Stimulated activated CD4-positive, alpha-beta T cell treated with anti-CD3 and anti-CD28 coated beads, Interleukin-15, amount 100 ng/mL, for 24 hours (primary cell): ENCODE results near the gene ROBO4.

Source experiments
- DNase-seq: peaks from one replicate; pipeline ENCODE4 v3.0.0-alpha.2; 2020

The ROBO4 gene

DNA sequence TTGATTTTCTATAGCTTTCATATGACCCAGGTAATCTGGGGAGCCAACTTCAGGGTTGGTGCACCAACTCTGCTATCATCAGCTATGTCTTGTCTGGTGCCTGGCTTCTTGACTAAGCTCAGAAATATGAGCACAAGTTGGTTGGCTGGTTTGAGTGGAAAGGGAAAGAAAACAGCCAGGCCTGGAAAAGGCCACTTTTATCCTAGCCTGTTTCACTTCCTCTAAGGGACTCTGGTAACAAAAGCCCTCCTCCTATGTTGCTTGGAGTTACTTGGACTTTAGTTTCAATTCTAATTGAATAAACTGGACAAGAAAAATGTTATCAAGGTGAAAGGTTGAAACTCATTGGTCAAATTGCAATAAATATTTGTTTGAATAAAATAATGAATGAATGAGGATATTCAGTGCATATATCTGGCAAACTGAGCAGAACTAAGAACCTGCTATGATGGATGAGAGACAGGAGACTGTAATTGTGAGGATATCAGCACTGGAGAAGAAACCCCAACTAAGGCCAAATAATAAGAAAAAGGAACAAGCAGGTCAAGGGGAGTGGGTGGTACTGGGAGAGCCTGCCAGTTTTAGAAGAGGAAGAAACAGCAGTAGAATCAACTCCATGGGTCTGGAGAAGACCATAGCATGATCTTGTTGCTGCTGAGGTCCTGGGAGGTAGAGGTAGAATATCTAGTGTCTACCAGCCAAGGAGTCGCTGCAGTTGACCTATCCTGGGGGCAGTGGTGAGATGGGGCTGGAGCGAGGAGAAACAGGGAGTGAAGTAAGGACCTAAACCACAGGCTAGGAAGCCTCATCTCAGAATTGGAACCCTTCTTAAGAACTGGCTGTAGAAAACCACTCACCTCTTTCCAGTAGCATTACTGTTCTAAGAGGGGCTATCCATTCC is 8.2 kb downstream of the ROBO4 start:
- no peak for DNase-seq

DNA sequence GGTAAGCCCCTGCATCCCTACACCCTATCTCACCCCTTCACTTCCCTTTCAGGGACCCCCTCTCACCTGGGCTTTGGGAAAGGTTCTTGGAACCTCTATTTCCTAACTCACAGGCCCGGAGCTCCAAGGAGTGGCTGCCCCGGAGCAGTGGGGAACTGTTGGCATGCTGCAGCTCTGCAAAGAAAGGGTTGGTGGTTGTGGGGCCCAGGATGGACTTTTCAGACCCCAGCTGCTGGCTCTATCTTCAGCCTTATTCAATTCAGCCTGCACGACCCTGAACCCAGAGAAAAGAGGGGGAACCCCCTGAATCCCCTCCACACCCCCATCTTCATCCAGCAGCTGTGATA is 10.0 kb downstream of the ROBO4 start:
- no peak for DNase-seq

DNA sequence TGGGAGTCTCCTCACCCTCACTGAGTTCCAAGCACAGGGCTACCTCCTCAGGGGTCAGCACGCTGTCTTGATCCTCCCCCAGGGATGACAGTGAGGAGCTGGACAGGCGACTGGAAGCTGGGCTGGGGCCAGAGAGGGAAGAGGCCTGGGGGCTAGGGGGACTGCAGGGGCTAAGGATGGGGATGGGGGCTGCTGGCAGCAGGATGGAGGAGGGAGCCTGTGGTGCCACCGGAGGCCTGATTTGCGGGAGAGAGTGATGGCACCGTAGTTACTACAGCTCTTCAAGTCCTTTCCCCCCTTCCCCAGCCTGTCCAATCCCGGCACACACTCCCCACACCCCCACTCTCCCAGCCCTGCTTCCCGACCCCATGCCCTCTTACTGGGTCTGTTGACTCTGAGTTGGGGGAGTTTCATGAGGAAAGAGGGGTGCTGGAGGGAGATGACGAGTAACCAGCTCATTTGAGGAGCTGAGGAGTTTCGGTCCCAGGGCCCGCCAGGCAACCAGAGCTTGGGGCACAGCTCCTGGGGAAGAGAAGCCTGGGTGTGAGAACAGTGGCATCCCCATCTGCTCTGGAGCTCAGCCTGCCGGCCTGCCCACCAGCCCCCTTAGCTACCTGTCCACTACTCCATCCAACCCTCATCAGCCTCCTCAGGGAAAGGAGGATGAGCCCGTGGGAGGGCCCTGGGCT is 10.5 kb downstream of the ROBO4 start:
- DNase-seq, result no peak

DNA sequence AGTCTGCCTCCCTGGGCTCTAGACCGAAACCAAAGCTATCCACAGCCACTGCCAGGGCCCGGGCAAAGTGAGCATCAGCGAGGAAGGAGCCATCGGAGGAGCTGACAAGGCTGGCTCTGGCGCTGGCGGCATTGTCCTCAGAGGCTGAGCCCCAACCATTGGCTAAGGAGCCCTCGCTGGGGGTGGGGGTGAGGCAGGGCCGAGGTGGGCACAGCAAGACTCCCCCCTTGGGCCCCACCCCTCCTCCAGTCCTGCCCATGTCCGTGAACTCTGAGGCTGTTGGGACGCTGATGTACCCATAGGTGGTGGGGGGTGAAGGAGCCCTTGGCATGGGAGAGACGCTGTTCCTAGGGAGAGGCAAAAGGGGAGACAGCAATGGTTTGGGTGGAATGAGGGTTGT is 11.2 kb downstream of the ROBO4 start:
- no peak for DNase-seq

DNA sequence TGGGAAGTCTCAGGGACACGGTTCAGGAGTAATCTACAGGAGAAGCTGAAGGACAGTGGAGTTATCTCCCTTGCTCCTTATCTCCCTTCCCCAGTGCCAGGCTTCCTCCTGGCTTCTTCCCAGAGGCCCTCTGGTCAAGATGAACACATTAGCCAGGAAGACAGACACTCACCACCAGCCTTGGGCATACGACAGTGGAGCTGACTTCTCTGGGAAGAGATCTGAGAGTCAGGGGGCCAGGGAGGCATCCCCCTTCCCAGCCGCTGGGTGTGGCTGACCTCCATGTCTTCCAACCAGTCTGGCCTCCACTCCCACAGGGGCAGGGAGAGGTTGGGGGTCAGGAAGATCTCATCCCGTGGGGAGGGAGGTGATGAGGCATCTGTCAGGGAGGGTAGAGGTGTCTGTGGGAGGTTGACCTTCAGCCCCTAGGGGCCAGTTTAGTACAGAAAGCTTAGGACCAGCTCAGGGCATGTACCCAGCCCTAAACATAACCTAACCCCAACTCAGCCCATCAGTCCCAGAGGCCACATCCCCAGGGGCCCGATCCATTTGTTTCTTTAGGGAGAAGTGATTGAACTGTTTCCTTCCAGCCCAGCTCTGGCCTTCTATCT is 12.7 kb downstream of the ROBO4 start:
- no peak for DNase-seq

DNA sequence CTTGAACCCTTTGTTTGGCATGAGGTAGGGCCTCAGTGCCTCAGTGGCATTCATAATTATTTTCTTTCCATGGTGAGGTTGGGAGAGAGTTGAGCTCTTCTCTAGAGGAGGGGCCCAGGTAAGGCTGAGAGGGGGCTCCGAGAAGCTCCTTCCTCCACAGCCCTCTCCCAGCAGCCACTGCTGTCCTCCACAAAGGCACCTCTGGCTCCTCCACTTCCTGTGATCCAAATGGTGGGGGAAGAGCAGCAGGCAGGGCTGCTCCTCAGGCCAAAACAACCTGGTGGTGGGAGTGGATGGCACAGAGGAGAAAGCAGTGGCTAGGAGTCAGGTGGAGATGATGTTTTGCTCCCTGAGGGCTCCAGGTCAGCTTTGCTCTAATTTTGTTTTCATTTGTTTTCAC is 13.3 kb downstream of the ROBO4 start:
- no peak for DNase-seq

DNA sequence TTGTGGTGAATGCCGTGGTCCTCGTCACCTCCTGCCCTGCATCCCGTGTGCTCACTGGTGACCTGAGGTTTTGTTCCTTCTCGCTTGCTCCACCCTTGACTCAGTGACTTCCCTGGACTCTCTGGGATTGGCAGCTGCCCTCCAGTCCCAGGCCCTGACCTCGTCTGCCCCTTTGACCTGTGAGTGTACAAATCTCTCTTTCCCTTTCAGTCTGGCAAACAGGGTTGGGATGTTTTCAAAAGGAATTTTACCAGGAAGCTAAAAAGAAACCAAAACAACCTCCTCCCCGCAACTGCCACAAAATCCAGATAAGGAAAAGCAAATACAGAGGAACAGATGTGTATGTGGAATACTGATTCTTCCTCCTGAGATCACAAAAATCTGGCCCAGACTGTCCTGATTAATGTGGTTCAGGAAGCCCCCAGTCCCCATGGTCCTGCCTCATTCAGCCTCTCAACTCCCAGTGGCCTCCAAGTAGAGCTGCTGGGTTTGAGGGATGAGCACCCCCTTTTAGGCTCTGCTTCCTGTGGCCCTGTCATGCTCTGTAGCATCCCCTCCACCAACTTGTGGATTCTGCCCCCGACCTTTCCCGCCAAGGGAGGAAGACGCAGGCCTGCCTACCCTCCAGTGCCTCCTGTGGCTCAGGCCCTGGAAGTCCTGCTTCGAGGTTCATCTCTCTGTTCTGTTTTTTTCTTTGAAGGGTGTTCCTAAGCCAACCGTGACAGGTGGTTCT is 15.2 kb downstream of the ROBO4 start:
- no peak for DNase-seq

DNA sequence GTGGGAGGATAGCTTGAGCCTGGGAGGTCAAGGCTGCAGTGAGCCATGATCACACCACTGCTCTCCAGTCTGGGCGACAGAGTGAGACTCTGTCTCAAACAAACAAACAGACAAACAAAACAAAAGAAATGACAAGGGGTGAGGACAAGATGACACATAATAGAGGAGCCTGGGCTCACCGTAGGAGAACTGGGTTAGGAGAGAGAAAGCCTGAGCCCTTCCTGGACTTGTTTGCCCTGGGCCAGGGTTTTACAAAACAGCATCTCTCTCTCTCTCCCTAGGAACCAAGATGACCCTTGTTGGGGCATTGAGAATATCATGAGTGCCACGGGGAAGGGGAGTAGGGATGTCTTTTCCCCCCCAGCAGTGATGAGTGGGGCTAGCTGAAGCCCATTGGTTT is 16.7 kb downstream of the ROBO4 start:
- DNase-seq, result no peak

DNA sequence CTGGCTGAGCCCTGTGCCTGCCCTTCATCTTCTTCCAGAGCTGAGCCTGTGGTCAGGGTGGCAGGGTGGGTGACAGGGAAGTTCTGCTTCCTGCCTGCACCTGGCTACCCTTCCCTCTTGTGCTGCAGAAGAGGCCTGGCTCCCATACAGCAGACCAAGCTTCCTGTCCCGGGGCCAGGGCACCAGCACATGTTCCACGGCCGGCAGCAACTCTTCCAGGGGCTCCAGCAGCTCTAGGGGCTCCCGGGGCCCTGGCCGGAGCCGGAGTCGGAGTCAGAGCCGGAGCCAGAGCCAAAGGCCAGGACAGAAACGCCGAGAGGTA is 17.4 kb downstream of the ROBO4 start:
- no peak for DNase-seq

DNA sequence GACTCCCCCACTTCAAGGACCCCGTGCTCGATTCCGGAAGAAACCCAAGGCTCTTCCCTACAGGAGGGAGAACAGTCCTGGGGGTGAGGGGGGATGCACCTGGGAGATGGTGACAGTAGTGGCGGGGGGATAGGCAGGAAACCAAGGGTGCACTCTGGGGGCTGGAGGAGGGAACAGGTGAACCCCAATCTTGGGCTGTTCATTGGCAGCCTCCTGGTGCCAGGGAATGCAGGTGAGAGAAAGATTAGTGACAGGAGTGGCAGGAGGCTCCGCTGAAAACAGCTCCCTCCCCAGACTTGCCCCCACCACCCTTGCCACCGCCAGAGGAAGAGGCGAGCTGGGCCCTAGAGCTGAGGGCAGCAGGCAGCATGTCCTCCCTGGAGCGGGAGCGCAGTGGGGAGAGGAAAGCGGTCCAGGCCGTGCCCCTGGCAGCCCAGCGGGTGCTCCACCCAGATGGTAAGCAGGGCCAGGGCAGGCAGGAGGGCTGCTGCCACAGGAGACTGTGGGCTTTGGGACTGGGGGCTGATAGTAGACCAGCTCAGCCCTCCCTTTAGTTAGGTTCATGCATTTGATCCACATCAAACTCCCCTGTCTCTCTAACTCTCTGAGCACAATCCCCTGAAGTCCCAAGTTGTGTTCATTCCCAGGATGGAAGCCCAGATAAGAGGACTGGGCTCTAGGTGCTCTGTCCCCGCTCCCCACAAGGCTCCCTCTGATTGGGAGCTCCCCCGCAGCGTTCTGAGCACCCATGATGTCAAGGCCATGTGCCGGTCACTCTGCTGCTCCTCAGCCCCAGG is 18.0 kb downstream of the ROBO4 start:
- DNase-seq, result no peak

DNA sequence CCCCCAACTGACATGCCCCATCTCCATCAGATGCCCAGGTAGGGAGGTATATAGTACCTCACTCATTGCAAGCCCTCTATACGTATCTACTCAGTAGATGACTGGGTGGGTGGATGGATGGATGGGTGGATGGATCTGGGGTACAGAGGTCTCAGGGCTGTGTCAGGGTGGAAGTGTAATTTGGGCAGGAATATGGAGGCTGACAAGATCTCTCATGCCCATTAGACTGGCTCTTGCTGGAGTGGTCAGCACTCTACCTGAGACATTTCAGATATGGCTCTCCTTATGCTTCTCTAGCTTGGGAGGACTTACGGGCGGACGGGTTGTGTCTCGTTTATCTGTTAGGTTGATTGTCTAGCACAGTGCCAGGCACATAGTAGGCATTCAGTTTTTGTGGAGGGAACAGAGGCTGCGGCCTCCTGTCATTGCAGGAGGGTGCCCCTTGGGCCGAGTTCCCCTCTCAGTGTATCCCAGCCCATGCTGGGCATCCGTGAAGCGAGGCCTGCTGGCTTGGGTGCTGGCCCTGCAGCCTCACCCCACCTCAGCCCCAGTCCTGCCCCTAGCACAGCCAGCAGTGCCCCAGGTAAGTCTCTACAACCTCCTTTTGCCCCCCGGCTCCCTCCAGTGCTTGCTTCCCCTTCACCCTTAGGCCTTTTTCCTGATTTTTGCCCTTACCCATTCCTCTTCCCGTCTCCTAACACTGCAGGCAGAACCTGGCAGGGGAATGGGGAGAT is 18.7 kb downstream of the ROBO4 start:
- no peak for DNase-seq

DNA sequence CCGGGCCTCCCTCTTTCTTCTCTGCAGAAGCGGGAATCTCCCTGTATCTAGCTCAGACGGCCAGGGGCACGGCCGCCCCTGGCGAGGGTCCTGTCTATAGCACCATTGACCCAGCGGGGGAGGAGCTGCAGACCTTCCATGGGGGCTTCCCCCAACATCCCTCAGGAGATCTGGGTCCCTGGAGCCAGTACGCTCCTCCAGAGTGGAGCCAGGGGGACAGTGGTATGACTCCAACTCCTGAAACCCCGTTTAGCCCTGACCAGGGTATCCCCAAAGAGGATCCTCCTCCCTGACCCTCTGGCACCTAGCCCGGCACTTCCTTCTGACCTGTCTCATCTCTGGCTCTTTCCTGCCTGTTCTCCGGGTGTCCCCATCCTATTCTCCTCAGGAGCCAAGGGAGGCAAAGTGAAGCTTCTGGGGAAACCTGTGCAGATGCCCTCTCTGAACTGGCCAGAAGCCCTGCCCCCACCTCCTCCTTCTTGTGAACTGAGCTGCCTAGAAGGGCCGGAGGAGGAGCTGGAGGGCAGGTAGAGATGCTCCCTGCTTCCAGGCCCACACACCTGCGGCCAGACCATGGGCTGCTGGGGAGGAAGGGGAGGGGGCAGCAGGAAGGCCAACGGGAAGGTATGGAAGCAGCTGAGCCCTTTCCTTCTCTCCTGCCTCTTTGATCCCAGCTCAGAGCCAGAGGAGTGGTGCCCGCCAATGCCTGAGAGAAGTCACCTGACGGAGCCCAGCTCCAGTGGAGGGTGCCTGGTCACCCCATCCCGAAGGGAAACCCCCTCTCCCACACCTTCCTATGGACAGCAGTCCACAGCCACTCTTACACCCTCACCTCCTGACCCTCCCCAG is 19.5 kb downstream of the ROBO4 start:
- no peak for DNase-seq

DNA sequence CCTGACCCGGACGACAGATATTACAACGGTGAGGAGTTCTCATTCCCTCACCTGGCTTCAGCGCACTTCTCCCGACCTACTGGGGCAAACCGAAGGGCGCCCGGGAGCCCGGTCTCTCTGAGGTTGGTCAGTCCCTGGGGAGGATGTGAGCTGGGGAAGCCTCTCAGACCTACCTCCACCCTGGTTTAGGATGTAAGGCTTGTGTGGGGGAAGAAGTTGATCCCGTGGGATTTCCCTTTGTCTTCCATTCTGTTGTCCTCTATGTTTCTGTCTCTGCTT is 20.1 kb downstream of the ROBO4 start:
- DNase-seq, result no peak

DNA sequence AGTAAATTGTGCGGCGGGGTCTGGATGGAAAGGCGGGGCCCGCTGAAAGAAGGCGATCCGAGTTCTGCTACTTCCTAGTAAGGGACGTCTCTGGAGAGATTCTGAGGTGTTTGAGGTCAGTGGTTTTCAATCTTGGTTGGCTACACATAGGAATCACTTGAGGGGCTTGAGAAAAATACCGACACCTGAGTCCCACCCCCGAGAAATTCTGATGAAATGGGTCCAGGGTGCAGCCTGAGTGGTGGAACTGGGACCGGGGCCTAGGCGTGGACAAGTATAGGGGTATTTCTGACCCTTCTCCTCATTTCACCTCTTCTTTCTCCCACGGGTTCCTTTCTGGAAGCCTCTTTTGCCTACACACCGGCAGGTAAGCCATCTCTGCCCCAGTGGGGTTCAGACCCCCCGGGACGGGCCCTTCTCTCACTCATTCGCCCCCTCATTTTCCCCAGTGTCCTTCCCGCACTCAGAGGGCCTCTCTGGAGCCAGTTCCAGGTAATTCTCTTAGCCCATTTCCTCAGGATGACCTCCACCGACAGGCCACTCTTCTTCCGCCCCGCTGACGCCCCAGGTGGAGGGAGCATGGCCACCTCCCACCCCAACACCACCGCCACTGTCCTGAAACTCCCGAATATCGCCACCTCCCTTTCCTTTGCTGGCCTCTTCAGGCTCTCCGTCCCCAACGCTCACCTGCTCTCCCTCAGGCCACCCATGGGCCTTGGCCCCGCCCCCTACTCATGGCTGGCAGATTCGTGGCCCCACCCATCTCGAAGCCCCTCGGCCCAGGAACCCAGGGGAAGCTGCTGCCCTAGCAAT is 20.6 kb downstream of the ROBO4 start:
- no peak for DNase-seq

DNA sequence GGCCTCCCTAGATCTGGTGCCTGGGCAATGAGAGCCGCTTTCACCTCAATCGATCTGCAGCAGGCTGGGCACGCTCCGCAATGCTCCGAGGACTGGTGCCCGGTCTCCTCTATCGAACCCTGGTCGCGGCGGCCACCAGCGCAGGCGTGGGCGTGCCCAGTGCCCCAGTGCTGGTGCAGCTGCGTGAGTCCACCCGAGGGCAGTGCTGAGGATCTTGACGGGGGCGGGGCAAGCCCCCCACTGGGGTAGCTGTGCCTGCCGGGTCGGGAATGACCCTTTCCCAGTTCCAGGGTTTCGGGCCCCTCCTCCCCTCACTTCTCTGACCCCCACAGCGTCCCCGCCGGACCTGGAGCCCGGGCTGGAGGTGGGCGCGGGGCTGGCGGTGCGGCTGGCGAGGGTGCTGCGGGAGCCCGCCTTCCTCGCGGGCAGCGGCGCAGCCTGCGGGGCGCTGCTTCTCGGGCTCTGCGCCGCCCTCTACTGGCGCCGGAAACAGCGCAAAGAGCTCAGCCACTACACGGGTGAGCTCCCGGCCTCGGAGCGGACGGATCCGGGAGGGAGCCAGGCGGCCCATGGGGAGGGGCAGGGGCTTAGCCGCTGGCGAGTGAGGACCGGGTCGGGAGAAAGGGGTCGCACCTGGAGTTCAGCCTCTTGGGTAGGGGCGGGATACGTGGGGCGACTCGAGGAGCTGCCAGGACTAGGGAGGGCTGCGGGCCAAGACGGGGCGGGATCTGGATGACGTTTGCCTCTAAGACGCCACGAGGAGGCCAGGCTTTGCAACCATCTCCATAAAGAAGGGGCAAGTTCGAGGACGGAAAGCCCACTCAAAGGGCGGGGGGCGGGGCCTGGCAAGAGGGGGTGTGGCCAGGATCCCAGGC is 21.5 kb downstream of the ROBO4 start:
- peak; percentile 86 for DNase-seq

DNA sequence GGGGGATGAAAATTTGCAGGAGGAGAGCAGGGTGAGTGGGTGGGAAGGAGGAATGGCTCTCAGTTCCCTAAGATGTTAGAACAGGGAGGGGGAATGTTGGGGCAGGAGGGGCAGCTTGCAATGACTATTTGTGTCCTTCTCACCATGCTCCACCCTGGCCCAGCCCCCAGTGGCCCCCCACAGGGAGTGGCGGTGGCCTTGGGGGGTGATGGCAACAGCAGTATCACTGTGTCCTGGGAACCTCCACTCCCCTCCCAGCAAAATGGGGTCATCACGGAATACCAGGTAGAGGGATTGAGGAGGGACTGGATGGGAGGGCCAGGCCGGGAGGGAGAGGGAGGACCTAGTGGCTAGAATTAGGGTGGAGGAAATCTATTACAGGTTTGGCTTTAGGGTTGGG is 22.3 kb downstream of the ROBO4 start:
- no peak for DNase-seq

DNA sequence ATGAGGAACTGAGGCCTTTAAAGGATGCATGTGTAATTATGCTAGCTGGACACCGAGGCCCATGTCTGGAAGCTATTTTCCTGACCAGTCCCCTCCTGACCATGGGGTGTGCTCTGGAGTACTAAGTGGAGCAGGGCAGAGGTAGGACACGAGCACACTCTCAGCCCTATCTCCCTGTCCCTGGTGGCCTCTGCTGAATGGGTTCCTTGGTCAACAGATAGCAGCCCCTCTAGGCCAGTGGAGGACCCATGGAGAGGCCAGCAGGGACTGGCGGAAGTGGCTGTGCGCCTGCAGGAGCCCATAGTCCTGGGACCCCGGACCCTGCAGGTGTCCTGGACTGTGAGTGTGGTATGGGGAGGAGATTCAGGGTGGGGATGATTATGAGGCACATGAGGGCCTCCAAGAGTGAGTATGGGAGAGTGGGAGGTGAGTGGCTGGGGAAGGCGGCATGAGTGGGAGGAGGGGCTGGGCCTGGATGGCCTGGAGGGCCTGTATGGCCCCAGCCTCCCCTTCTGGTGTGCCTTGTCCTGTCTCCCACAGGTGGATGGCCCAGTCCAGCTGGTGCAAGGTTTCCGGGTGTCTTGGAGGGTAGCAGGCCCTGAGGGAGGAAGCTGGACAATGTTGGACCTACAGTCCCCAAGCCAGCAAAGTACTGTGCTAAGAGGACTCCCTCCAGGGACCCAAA is 23.0 kb downstream of the ROBO4 start:
- DNase-seq, result no peak

DNA sequence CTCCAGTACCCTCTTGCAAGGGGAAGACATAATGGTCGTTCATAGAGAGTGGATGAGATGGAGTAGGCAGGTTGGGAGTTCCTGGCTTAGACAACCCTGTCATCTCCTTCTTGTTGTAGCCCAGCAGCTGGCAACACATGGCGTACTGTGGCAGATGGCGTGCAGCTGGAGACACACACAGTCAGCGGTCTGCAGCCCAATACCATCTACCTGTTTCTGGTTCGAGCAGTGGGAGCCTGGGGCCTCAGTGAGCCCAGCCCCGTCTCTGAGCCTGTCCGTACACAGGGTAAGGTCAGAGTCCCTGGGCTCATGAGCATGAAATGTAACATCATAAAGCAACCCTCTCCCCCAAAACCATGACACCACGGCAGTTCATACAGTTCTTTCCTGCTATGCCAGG is 23.7 kb downstream of the ROBO4 start:
- no peak for DNase-seq

DNA sequence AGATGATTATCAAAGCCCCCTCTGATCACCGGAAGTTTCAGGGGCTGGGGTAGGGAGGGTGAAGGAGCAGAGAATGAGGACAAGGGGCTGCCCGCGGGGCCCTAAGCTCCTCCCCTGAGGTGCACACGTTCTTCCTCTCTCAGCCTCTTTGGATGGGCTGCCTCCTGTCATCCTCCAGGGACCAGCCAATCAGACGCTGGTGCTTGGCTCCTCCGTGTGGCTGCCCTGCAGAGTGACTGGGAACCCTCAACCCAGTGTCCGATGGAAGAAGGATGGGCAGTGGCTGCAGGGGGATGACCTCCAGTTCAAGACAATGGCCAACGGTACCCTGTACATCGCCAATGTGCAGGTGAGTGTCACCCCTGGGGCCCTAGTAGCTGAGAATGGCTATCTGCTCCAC is 24.9 kb downstream of the ROBO4 start:
- DNase-seq, result no peak
